ENCODE measurements around the gene SYT15B. TPM values are rescaled to one million over a fixed set of nuclear protein-coding genes. Genes with fewer than 3 reads are reported as not detected.
"Not testable (repeated sequence)": the region's sequence is repeated elsewhere in the genome, so short reads cannot be mapped to it uniquely, and the experiment has no call there.

The SYT15B gene
- total RNA-seq = 0.23 TPM

DNA sequence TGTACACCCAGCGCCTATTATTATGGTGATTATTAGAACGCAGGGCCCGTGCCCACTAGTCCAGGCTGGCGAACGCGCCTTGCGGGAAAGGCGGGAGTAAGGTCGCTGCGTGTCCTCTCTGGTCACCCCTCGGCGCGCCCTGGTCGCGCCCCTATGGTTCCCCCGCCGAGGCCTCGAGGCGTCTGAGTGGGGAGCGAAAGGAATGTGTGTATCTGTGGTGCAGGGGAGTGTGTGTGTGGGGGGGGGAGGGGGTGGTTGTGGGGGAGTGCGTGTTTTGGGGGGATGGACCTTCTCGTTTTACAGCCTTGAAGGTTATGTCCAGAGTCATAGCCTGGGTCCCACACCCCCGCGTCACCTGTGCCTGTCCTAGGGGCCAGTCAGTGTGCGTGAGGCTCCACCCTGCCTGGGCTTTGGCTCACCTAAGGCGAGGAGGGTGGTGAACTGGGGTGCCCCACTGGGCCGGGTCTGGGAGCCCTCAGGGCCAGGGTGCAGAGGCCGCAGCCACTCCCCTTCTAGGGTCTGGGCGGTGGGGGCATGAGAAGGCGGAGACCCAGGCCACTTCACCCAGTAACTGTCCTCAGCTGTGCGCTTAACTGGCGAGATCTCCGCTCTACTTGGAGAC, at the start of gene SYT15B:
Gene SYT15B, minus strand, starts transcription at position 39 of the 622 bp plus-strand sequence. CDS start 952 bp downstream, outside the sequence.
- DNase-seq (ENCODE audit: low spot score) = not testable (repeated sequence)

DNA sequence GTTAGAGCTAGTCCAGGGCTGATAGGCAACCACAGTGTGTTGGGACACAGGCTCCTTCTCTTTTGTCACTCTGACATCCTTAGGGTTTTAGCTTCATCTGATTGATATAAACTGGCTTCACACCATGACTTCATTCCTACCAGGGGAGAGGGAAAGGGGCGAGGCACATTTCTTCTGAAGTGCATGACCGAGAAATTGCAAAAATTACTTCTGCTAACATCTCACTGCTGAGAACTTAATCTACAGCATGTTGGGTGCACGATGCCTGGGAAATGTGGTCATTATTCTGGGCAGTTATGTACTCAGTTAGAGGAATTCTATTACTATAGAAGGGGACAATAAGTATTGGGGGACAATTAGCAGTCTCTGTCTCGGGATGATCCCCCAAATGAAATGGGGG, 16.2 kb upstream of the SYT15B start:
- not testable (repeated sequence) for DNase-seq (ENCODE audit: low spot score)

DNA sequence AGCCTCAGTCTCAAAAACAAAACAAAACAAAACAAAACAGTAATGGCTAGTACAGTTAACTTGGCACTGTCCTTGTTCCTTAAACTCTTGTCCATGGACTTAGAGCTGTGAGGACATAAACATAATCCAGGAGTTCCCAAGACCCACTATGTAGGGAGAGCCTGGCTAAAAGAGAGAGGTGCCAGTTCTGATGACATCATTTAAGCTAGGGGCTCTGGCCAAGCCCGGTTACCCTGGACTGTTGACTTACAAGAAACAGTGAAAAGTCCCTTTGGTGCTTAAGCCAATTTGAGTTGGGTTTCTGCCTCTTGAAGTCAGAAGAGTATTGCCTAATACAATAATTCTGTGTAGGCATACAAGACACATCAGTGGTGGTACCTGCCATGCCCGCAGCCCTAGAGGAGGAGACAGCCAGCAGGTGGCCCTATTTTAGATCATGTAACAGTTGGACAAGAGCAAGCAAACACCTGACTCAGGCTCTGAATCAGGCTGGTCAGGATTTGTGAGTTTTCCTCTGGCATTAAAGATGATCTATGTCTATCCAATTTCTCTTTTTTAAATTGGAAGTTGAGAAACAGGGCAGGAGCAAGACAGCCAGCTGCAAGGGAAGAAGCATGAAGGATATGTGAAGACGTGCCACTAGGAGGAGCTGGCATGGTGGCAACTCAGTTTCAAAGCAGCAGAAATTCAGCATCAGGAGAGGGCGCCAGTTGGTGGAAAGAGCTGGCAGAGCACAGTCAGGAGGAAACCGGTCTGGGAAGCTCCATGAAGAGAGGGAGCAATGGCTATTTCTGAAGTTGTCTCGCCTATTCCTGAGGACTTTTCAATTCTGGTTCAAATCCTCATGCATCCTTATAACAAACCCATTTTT, 12.2 kb upstream of the SYT15B start:
- peak; percentile 68 for DNase-seq (ENCODE audit: low spot score)

DNA sequence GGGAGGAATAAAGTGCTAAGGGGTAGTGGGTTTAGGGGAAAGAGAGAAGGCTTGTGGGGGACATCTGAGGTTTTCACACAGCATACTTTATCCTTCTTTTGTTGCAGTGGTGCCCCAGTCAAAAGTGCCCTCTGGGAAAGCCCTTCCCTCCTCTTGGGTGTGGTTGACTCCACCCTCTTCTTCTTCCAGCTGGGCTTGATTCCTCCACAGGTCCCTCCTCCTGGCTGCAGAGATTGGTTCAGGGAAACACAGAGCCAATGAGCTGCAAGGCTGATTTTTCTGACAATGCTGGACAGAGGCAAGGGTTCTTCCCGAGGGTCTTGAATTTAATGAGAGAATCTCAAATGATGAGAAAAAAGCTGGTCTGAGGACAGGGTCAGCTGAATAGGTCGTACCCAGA, 7.4 kb upstream of the SYT15B start:
- not testable (repeated sequence) for DNase-seq (ENCODE audit: low spot score)

DNA sequence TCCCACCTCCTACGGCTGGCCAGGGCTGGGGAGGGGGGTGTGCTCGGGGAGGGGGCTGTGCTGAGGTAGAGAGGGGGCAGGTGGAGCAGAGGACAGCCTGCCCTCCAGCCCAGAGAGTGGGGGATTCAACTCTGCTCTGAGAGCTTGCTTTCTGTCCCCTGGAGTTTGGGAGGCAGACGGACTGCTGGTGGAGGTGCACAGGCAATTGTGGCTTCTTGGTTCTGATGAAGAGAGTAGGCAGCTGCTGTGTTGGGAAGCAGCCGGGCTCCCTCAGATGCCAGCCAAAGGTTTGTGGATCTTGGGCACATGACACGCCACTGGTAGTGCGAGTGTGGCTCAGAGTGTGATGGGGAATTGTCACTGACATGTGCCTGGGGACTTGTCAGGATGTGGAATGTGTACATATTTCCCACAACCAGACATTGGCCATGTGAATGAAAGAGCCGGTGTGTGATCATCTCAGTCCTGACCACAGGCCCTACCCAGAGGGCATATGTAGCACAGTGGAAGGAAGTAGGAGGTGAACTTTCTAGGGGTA, 5.3 kb upstream of the SYT15B start:
- not testable (repeated sequence) for DNase-seq (ENCODE audit: low spot score)

DNA sequence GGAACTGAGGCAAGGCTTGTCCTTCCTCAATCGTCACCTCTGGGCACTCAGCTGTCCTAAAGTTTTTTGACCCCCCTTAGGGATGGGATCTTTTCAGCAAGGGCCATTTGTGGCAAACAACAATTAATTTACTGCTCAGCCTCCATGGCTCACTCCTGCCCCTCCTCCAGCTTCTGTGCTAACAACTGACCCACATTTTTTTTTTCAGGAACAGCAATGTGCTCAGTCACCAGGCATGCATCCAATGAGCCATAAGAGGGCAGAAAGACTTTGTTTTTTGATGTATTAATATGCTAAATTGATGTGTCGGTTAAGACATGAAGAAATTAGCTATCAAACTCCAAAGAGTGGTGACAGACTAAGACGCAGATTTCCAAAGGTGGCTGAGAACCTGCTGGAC, 4.7 kb upstream of the SYT15B start:
- not testable (repeated sequence) for DNase-seq (ENCODE audit: low spot score)

DNA sequence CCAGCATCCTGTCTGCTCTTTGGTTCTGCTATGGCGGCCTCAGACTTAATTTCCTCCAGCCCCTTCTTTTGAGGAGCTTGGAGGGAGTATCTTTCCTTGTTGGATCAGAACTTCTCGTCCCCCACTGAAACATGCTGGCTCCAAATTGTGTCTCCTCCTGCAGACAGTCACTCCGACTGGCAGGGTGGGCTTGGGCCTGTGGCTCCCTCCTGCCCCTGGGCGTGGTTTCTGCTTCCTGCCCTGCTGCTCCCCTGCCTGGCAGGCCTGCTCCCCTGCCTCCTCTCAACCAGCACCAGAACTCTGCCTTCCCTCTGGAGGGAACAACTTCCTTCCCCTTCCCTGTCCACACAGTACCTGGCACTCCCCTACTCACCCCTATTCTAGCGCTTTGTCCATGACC, 3.8 kb upstream of the SYT15B start:
- not testable (repeated sequence) for DNase-seq (ENCODE audit: low spot score)

DNA sequence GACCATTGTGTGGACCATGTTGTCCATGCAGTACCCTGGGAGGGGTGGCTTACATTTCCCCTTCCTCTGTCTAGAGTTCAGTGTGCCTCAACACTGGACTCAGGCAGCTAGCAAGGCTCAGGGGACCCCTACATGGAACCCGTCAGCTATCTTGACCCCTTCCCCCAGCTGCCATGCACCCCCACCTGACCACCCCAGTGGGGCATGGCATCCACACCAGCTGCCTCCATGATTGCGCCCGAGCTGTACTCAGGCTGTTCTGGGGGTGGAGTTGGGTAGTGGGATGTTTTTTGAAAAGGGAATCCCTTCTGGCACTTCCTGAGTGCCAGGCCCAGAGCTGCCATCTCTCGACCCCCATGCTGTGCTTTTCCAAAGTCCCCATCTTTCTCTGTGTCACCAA, 1.8 kb upstream of the SYT15B start:
- not testable (repeated sequence) for DNase-seq (ENCODE audit: low spot score)

DNA sequence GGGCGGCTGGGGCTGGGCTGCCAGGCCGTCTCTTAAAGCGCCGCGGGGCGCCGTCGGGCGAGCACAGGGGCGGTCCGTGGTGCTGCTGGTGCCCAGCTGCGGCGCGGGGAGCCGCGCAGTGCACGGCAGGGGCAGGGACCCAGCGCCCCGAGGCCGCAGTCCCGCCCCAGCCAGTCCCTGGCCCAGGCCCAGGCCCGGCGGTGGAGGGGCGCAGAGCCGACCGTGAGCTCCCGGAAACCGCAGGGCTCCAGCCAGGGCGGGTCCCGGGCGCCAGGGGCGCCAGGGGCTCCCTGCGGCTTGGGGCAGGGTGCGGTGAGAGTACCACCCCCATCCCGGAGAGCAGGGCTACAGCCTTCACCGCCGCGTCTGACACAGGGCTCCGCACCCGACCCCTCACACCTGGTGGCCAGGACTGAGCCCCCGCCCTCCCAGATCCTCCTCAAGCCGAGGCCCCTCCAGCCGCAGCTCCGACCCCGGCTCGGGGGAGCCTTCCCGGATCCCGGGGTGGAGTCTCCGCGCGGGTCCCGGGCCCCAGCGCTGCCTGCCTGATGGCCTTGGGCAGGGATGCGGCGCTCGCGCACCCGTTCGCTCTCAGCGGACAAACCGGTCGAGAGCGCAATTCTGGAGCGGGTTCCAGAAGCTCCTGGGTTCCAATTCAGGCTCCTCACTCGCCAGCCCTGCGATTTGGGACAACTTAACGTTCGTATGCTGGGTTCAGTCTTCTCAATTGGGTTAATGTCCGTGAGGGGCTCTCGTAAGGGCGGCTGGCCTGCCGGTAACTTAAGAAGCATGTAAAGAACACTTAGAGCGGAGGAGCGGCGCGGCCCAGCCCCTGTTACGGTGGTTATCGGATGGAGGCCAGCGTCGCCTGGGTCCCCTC, 478 bp downstream of the SYT15B start:
- not testable (repeated sequence) for DNase-seq (ENCODE audit: low spot score)

DNA sequence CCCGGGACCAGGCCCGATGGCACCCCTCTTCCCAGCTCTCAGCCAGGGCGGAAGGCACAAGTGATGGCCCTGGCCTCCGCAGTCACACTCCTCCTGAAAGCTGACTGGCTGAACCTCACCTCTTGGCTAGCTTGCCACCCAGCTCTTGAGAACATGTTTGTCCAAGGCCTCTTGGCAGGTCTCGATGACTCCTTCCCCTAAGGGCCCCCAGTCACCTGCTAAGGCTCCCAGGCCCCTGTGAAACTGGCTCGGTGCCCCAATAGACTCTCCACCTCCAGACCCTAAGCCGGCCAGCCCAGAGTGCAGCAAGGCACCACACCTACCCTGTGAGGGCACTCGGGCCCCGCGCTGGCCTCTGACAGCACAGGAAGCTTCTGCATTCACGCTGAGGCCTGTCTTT, 4.5 kb downstream of the SYT15B start:
- DNase-seq (ENCODE audit: low spot score) = not testable (repeated sequence)

DNA sequence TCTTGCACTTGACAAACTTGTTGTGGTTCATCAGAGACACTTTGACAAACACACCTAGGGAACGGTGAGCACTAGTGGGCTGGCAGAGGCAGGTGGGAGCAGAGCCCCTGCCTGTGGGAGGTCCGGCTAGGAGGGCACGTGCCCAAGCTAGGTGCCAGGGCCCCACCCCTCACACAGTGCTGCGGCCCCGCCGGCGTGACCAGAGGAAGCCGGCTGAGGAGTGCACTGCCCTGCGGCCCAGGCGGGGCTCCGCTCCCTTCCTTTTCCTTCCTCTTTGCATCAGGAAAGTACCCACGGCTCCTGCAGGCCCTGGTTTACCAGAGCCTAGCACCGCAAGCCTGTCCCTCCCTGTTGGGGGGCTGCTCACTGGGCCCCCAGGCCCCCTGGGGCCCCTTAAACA, 7.2 kb downstream of the SYT15B start:
- DNase-seq (ENCODE audit: low spot score) = not testable (repeated sequence)

DNA sequence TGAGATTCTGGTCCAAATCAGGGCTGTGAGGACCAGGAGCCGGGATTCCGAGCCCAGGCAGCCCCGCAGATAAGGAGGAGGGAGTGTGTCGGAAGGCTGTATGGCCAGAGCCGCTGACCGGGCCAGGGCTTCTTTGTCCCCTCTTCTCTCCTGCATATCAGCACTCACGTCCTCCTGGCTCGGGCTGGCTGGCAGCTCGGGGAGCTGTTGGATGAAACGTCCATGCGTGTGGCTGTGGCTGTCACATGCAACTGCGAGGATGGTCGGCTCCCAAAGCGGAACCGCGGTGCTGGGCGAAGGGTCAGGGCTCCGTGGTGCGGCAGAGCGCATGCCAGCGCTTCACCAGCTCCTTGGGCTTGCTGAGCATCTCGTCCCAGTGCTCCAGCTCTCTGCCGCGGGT, 9.5 kb downstream of the SYT15B start:
- not testable (repeated sequence) for DNase-seq (ENCODE audit: low spot score)

DNA sequence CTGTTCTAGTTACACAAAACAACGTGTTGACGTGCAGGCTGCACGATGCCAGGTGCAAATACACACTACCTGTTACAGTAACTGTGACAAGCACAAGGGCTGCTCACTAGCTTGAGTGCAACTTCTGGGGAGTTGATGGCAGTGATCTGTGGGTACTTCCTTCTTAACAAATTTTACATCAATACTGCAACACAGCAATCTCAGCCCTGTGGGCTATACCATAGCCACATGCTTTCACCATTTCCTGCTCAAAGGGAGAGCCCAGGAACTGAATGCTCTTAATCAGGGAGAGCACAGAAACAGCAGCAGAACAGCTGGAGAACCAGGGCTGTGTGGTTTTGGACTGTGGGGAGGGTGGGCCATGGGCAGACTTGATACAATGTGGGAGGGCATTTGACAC, 10.2 kb downstream of the SYT15B start:
- not testable (repeated sequence) for DNase-seq (ENCODE audit: low spot score)

DNA sequence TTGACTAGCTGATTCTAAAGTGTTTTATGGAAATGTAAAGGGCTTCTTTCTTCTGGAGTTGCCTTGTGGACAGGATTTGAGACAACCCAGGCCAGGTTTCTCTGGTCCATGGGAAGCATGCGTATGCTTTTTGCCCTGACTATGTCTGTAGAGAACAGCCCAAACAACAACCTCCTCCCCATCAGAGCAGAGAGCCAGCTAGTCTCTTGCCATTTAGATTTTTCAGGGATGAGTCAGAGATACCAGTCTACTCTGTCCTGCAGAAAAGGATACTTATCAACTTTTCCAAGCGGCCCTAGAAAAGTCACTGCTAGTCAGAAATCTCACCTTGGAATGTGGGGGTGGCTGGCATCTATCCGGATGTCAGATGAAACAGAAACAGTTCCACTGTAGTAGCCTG, 11.6 kb downstream of the SYT15B start:
- DNase-seq (ENCODE audit: low spot score) = not testable (repeated sequence)

DNA sequence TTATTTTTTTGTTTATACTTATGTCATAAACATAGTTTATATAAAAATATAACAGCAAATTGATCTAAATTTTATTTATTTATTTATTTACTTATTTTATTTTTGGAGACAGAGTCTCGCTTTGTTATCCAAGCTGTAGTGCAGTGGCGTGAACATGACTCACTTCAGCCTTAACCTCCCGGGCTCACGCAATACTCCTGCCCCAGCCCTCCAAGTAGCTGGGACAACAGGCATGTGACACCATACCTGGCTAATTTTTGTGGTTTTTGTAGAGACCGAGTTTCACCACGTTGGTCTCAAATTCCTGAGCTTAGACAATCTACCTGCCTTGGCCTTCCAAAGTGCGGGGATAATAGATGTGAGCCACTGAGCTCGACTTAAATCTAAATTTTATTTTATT, 13.0 kb downstream of the SYT15B start:
- DNase-seq (ENCODE audit: low spot score) = not testable (repeated sequence)

DNA sequence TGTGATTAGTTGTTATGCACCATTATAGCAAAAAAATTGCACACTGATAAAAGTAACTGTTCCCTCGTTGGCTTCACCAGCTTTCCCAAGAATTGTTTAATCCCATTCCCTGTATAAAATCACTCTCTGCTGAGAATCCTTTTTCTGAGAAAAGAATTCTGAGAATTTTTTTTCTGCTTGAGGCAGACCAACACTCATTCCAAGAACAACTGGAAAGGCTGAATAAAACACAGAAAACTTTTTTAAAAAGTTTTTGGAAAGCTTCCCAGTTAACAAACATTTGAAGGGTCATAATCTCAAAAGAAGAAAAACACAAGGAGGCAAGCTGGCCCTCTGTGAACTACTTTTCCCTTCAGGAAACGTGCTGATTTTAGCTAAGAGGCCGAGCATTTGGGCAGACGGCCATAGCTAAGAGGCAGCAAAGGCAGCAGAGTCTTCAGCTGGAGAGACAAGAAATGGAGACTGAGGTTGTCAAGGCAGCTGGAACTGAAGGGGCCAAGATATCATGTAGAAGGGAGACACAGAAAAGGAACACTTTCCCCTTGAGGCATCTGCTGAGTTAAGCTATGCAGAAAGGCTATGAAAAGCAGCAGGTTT, 16.5 kb downstream of the SYT15B start:
- not testable (repeated sequence) for DNase-seq (ENCODE audit: low spot score)

DNA sequence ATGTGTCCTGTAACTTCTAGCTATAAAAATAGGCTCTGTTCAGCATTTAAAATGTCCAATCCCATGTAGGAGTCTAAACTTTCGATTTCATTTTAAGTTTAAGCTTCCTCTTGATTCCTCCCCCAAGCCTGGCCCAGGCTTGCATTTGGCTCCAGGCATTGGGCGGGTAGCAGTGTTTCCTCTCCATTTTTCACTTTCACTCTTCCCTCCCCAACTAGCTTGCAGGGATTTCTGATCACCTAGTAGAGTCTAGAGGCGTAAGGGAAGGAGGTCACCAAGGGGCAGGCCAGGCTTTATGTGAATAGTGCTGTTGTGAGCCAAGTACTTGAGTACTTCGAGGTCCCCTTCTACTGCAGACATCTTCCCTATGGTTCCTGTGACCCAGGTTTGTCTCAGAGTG, 18.5 kb downstream of the SYT15B start:
- DNase-seq (ENCODE audit: low spot score) = not testable (repeated sequence)

DNA sequence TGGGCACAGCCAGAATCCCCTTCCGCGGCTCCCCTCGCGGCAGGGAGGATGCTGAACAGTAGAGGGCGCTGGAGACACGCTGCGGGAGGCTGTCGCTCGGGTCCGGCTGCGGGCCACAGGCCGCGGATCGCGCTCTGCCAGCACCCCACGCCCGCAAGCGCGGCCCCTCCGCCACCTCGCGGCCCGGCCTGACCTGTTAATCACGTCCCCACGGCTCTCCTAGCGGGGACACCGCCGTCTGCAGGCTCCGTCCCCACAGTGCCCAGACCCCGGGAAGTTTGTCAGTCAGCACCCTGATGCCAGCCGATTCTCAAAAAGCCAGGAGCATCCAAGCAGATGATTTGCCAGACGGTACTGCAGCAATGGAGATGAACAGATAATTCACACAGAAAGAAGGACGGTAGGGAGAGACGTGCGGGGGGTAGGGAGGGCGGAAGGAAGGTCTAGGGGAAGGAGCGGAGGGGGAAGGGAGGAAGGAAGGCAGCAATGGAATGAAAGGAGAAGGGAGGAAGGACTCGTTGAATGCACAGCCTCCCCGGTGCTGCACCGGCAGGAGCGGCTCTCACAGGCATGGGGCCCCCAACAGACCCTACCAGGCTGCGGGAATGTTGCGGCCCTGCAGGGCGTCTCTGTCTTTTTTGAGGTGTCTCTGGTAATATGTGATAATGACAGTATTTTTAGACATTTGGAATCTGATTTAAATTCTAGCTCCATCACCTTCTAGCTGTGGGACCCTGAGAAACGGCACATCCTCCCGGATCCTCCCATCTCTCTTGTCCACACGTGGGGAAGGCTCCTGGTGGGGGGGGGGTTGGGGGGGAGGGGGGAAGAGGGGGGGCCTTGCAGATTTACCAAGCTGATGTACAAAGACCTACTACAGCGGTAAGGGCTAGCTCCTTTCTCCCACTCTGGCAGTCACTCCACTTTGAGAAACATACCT, 19.5 kb downstream of the SYT15B start:
- peak; percentile 10 for DNase-seq (ENCODE audit: low spot score)

DNA sequence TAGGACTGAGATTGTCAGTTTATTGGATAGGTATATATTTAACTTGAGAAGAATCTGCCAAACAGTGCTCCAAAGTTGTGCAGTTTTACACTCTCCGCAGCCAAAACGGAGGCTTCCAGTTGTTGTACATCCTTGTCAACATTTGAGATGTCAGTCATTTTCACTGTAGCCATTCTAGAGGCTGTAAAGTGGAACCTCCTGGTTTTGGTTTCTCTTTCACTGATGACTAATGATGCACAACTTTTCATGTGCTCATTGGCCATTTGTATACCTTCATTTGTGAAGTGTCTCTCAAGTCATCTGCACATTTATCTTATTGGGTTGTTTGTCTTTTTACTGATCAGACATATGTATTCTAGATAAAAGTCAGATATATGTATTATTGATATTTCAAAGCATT, 22.5 kb downstream of the SYT15B start:
- not testable (repeated sequence) for DNase-seq (ENCODE audit: low spot score)

DNA sequence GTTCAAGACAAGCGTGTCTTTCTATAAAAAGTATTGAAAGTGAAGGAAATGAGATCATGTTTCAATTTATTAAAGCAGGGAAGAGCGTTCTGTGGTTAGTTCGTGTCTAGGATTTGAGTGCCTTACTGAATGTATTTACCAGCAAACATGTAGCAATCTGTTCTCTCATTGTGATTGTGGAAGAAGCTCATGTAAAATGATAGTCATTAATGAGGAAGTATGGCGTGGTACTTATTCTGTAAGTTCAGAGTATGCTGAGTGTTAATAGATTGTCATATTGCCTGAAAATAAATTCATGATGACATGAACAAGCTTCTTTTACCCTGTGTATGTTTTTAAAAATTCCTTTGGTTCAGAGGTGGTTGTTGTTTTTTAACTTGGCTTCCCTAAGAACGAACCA, 32.5 kb downstream of the SYT15B start:
- not testable (repeated sequence) for DNase-seq (ENCODE audit: low spot score)

Data from mucosa of gallbladder (tissue), 1 donor.